ENCODE measurements around the gene WWC2.

WWC2 gene

DNA sequence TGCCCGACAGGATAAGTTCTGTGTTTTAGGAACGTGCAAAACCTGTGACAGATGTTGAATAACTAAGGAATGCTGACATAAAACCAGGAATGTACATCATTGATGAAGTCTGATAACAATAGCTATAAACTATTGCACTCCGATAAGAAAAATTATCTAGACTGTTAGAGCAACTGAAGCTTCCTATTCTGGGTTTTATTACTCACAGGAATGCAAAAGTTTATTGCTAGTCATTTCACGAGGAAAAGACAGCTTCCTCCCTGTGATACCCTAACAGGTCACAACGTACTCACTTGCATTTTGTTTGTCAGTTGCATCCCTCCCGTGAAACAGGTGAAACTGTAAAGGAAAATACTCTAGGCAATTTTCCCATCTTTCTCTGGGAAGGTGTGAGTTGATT lies 155.1 kb downstream of the WWC2 start:
- TF ChIP-seq, protein P1, sequence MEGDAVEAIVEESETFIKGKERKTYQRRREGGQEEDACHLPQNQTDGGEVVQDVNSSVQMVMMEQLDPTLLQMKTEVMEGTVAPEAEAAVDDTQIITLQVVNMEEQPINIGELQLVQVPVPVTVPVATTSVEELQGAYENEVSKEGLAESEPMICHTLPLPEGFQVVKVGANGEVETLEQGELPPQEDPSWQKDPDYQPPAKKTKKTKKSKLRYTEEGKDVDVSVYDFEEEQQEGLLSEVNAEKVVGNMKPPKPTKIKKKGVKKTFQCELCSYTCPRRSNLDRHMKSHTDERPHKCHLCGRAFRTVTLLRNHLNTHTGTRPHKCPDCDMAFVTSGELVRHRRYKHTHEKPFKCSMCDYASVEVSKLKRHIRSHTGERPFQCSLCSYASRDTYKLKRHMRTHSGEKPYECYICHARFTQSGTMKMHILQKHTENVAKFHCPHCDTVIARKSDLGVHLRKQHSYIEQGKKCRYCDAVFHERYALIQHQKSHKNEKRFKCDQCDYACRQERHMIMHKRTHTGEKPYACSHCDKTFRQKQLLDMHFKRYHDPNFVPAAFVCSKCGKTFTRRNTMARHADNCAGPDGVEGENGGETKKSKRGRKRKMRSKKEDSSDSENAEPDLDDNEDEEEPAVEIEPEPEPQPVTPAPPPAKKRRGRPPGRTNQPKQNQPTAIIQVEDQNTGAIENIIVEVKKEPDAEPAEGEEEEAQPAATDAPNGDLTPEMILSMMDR (IDR thresholded peaks at IDR 0.05; ENCODE audit: low read length, missing control alignments): no peak
- no peak overlapping the region for H3K4me3 ChIP-seq (replicated peaks; ENCODE audit: low read depth, low read length)
- no peak for DNase-seq (ENCODE audit: low read depth)

DNA sequence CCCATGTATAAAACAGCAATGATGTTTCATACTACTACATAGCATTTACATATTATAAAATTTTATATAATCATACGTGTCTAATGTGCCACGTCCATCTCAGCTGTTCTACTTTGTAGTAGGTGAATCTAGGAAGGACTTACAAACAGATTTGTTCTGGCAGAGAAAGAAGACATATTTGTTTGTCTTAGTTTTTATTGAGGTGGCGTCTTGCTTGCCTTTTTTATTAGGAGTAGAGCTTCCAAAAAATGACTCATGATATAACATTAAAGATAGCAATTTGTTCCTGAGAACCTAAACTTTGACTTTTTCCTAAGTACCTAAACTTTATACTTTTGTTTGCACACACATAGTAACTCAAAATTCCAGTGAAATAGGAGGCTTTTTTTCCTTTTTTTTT lies 156.4 kb downstream of the WWC2 start:
- H3K4me3 ChIP-seq (replicated peaks; ENCODE audit: low read depth, low read length): no peak overlapping the region
- no peak for DNase-seq (ENCODE audit: low read depth)
- TF ChIP-seq, protein P1 (IDR thresholded peaks at IDR 0.05; ENCODE audit: low read length, missing control alignments): no peak

DNA sequence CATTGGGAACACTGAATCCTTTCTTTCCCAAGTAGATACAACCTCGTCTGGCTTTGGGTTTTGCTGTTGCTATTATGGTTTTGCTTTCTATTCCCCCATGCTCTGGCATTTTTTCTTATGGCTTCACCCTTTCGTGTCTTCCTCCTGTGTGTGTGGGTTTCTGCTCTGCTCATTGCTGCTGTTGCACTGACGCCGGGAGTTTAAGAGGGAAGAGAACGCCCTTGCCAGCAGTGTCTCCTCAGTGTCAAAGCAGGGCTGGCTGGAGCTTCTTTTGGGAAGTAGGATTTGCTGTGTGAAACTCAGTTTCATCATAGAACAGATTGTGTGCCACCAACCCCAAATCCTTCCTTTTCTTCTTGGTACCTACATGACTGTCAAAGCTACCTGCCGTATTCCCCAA lies 157.3 kb downstream of the WWC2 start:
- TF ChIP-seq, protein P1 (IDR thresholded peaks at IDR 0.05; ENCODE audit: low read length, missing control alignments): no peak
- H3K4me3 ChIP-seq (replicated peaks; ENCODE audit: low read depth, low read length): no peak overlapping the region

DNA sequence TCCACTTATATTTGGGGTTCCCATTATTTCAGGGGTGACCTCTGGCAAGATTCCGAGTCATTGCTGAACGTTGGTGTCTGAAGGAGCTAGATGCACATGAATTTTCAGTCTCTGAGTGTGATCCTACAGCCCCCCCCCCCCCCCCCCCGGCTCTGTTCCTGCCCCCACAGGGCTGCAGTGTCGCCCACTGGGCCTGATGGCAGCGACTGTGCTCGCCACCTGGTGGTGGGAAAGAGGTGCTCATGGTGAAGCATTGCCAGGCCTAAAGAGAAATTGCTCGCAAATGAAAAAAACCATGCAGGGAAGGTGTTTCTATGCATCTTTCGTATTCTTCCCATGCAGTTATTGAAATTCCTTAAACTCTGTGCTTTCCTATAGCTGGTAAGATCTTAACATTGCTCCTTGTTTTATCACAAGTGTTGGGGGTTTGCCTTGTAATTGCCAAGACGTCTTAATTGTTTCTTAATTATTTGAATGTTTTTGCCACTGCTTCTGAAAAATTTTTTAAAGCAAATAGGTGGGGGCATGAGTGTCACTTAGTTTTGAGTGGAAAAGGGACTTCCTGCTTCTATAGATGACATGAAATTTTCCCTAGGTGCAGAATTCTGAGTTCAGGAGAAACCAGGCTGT lies 157.8 kb downstream of the WWC2 start:
- DNase-seq (ENCODE audit: low read depth): peak; percentile 66
- TF ChIP-seq, protein P1 (IDR thresholded peaks at IDR 0.05; ENCODE audit: low read length, missing control alignments): peak; percentile 88
- no peak overlapping the region for H3K4me3 ChIP-seq (replicated peaks; ENCODE audit: low read depth, low read length)

More for the DNA sequence above, 157.3 kb downstream of the WWC2 start:
- DNase-seq (ENCODE audit: low read depth): no peak

DNA sequence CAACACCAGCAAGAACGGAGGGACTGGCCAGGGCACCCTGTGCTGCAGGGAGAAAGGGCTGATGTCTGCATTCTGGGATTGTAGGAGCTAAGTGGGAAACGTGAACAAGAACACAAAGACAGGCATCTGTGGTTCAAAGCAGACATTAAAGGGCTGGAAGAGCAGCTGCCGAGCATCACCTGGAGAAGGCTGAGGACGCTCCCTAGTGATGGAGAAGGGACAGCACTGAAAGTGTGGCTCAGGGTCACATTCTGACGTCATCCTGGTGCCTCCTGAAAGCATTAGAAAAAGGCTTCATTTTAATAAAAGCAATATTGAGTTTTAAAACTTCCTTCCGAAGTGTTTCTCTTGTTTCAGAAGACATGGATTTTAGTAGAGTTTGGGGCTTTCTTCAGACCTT lies 158.8 kb downstream of the WWC2 start:
- H3K4me3 ChIP-seq (replicated peaks; ENCODE audit: low read depth, low read length): no peak overlapping the region
- no peak for DNase-seq (ENCODE audit: low read depth)
- TF ChIP-seq, protein P1 (IDR thresholded peaks at IDR 0.05; ENCODE audit: low read length, missing control alignments): no peak

DNA sequence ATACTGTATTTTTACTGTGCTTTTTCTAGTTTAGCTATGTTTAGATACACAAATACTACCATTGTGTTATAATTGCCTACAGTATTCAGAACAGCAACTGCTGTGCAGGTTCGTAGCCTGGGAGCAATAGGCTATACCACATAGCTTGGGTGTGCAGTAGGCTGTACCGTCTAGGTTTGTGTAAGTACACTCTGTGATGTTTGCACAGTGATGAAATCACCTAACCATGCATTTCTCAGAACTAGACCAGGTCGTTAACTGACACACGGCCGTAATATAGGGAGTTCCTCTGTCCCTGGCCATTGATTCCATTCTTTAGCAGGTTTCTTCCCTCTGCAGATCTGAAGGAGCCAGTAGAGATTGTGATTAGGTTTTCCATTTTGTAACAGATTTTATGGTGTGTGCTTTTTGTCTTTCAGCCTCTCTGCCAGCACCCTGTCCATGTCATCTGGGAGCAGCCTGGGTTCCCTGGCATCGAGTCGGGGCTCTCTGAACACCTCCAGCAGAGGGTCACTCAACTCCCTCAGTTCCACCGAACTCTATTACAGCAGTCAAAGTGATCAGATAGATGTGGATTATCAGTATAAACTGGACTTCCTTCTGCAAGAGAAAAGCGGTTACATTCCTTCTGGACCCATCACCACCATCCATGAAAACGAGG lies 161.6 kb downstream of the WWC2 start:
- TF ChIP-seq, protein P1 (IDR thresholded peaks at IDR 0.05; ENCODE audit: low read length, missing control alignments): no peak
- no peak overlapping the region for H3K4me3 ChIP-seq (replicated peaks; ENCODE audit: low read depth, low read length)
- DNase-seq (ENCODE audit: low read depth): no peak
